Thoracic aorta (tissue), 2 donors: ENCODE results near the gene CLSTN1. TPM values are rescaled to one million over a fixed set of nuclear protein-coding genes. Genes with fewer than 3 reads are reported as not detected.

Experiments used
- ATAC-seq: fragments of 150-250 bp; one replicate; pipeline ENCODE4 v1.8.0; 2017; ENCODE audit warnings: low read depth; ENCODE audit not compliant: insufficient number of reproducible peaks, low FRiP score
- DNase-seq: peaks from one replicate; pipeline ENCODE4 v3.0.0-alpha.2; 2020; ENCODE audit warnings: low spot score
- H3K27ac ChIP-seq, 2 donors: fragments of 200-600 bp; sonication (generic); 1 replicate in 1 of 2; 2 replicates in 1 of 2; pipeline ENCODE4 v1.5.1; 2016; ENCODE audit warnings: mild to moderate bottlenecking in 2 of 2, moderate library complexity in 2 of 2
- H3K27me3 ChIP-seq: fragments of 200-600 bp; sonication (generic); replicated peaks from 2 replicates; pipeline ENCODE4 v1.6.0; 2016; ENCODE audit warnings: mild to moderate bottlenecking; ENCODE audit not compliant: insufficient read depth
- H3K36me3 ChIP-seq: fragments of 200-600 bp; sonication (generic); one replicate; pipeline ENCODE4 v1.5.1; 2016
- H3K4me1 ChIP-seq, 2 donors: fragments of 200-600 bp; sonication (generic); 1 replicate in 1 of 2; 2 replicates in 1 of 2; pipeline versions ENCODE4 v1.5.1 to v1.6.0; 2016; ENCODE audit warnings: low read depth in 2 of 2, mild to moderate bottlenecking in 1 of 2; ENCODE audit not compliant: control insufficient read depth in 1 of 2
- H3K4me3 ChIP-seq: fragments of 200-600 bp; sonication (generic); 2 replicates; pipeline ENCODE4 v1.5.1; 2016; ENCODE audit warnings: mild to moderate bottlenecking
- H3K9me3 ChIP-seq: fragments of 200-600 bp; sonication (generic); 2 replicates; pipeline ENCODE4 v1.5.1; 2016
- CTCF ChIP-seq: fragments of 200-600 bp; sonication (generic); IDR thresholded peaks from one replicate; pipeline ENCODE4 v1.5.1; 2019; ENCODE audit warnings: antibody characterized with exemption
- total RNA-seq, 2 donors: library from RNA; depleted of rRNA; stranded (reverse); fragments of >200 nt; gene quantifications; one replicate each; pipeline versions ENCODE4 v1.1.0 to v1.2.3, GENCODE V29; 2016

CLSTN1 gene
- total RNA-seq, 2 donors from 2014 or later = 78.6 to 81.9 TPM

GRCh38 chr1:9736241-9736640 is 87.5 kb downstream of the CLSTN1 start:
- no peak for TF ChIP-seq CTCF
- ATAC-seq (no peak), DNase-seq (no peak)
- no peak overlapping the region for H3K4me3 ChIP-seq
- H3K27ac ChIP-seq = no peak overlapping the region
- H3K4me1 ChIP-seq = no peaks in the 10 kb centered on the region
- H3K27me3 ChIP-seq = no peaks in the 10 kb centered on the region
- peaks cover 59% of the 10 kb centered on the region for H3K36me3 ChIP-seq
- H3K9me3 ChIP-seq = no peaks in the 10 kb centered on the region

DNA sequence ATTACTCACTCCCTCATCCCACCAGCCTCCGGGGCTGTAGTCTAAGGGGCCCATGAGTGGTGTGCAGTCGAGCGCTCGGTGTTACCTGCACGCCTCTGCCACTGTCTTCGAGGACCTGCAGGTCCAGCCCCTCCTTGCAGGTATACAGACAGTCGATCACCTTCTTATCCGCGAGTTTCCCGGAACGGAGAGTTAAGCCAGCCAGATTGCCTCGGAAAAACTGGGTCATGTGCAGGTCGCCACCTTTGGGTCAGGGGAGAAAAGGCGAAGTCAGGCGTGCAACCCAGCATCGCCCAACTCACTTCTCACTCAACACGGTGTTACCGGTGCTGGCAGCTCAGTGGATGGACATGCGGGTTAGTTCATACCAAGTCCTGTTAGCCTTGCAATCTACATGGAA is 88.0 kb downstream of the CLSTN1 start:
- peaks cover 59% of the 10 kb centered on the region for H3K36me3 ChIP-seq
- TF ChIP-seq CTCF = no peak
- H3K9me3 ChIP-seq = no peaks in the 10 kb centered on the region
- no peaks in the 10 kb centered on the region for H3K4me1 ChIP-seq
- no peak overlapping the region for H3K27ac ChIP-seq
- DNase-seq (no peak), ATAC-seq (no peak)
- H3K27me3 ChIP-seq = no peaks in the 10 kb centered on the region
- no peak overlapping the region for H3K4me3 ChIP-seq

- TF ChIP-seq CTCF = no peak
- DNase-seq = no peak
- Histone ChIP-seq H3K9me3 (no peaks in the 10 kb centered on the region), H3K4me1 (no peaks in the 10 kb centered on the region), H3K4me3 (no peak overlapping the region), H3K36me3 (peaks cover 70% of the 10 kb centered on the region), H3K27ac (no peak overlapping the region), H3K27me3 (no peaks in the 10 kb centered on the region)
- ATAC-seq = no peak
These were observed 90.5 kb downstream of the CLSTN1 start for GRCh38 chr1:9733160-9733789.

GRCh38 chr1:9732123-9732971 is 91.4 kb downstream of the CLSTN1 start:
- no peak for ATAC-seq
- no peak for TF ChIP-seq CTCF
- H3K4me3 ChIP-seq = no peak overlapping the region
- no peaks in the 10 kb centered on the region for H3K9me3 ChIP-seq
- no peak for DNase-seq
- no peaks in the 10 kb centered on the region for H3K27me3 ChIP-seq
- H3K27ac ChIP-seq = no peak overlapping the region
- peaks cover 75% of the 10 kb centered on the region for H3K36me3 ChIP-seq
- H3K4me1 ChIP-seq = no peaks in the 10 kb centered on the region

DNA sequence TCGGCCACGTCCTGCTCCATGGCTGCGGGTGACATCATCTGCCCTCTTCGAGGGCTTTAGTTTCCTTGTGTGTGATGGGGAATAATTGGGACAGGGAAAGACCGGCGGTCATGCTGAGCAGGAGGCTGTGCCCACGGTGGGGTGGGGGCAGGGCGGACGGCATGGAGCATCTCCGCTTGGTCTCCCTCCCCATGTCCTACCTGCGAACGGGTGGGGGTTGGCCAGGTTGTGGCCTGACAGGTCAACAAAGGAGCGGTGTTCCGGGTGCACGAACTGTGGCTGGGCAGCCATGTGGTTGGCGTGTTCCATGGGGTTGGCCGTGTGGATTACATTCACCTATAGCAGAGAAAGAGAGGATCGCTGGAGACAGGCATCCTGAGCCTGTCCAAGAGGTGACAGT is 92.2 kb downstream of the CLSTN1 start:
- no peak for DNase-seq
- Histone ChIP-seq H3K4me3 (no peak overlapping the region), H3K27ac (no peak overlapping the region), H3K9me3 (no peaks in the 10 kb centered on the region), H3K4me1 (no peaks in the 10 kb centered on the region), H3K27me3 (no peaks in the 10 kb centered on the region), H3K36me3 (peaks cover 75% of the 10 kb centered on the region)
- no peak for ATAC-seq
- no peak for TF ChIP-seq CTCF
